Tibial artery (tissue), 4 donors: ENCODE measurements around the gene GPR155.

Source experiments
- DNase-seq, 2 donors: peaks; one replicate each; pipeline ENCODE4 v3.0.0-alpha.2; 2019
- H3K27ac ChIP-seq, 2 donors: fragments of 200-600 bp; sonication (generic) in 1 of 2; 1 replicate in 1 of 2; 2 replicates in 1 of 2; pipeline ENCODE4 v1.5.1; 2018 to 2019; ENCODE audit warnings: mild to moderate bottlenecking in 1 of 2
- H3K27me3 ChIP-seq, 2 donors: fragments of 200-600 bp; sonication (generic) in 1 of 2; one replicate each; pipeline versions ENCODE4 v1.5.1 to v1.6.0; 2016 to 2019
- H3K36me3 ChIP-seq, 3 donors: fragments of 200-600 bp; sonication (generic) in 2 of 3; one replicate each; pipeline ENCODE4 v1.5.1; 2016 to 2019; ENCODE audit warnings: mild to moderate bottlenecking in 2 of 3
- H3K4me1 ChIP-seq, 4 donors: fragments of 200-600 bp; sonication (generic) in 2 of 4; 1 replicate in 3 of 4; 2 replicates in 1 of 4; pipeline ENCODE4 v1.5.1; 2016 to 2019
- H3K4me3 ChIP-seq, 2 donors: fragments of 200-600 bp; sonication (generic) in 1 of 2; 1 replicate in 1 of 2; 2 replicates in 1 of 2; pipeline ENCODE4 v1.5.1; 2018 to 2019; ENCODE audit warnings: mild to moderate bottlenecking in 2 of 2
- H3K9me3 ChIP-seq, 3 donors: fragments of 200-600 bp; sonication (generic) in 1 of 3; one replicate each; pipeline ENCODE4 v1.5.1; 2016 to 2019
- CTCF ChIP-seq, 2 experiments: fragments of 200-600 bp in 1 of 2; fragments of 450-650 bp in 1 of 2; IDR thresholded peaks; one replicate each; pipeline ENCODE4 v1.5.1; 2017 to 2019; ENCODE audit warnings: antibody characterized with exemption in 2 of 2, mild to moderate bottlenecking in 1 of 2, moderate library complexity in 1 of 2
- intact Hi-C: fragments of 100-400 bp; cut with DNase I; formaldehyde crosslinking; loops from one replicate; pipeline ENCODE4 v1.15.0; 2023; ENCODE audit warnings: low total_unique reads

The GPR155 gene

GRCh38 chr2:174444761-174445160 lies 42.1 kb downstream of the GPR155 start:
- TF ChIP-seq CTCF (IDR thresholded peaks at IDR 0.05), result no peak
- Histone ChIP-seq H3K4me1 (peaks cover 0 to 24% (median 9%) of the 10 kb centered on the region in 4 donors), H3K4me3 (no peak overlapping the region), H3K36me3 (peaks cover 0 to 14% (median 10%) of the 10 kb centered on the region in 3 donors), H3K27me3 (no peaks in the 10 kb centered on the region), H3K9me3 (no peaks in the 10 kb centered on the region), H3K27ac (peak overlapping the region in 1 of 2 donors; percentile 8)
- DNase-seq, result no peak
- intact Hi-C loops, result no loop called here

GRCh38 chr2:174442546-174443510 lies 44.0 kb downstream of the GPR155 start:
- DNase-seq, result no peak
- Histone ChIP-seq H3K9me3 (no peaks in the 10 kb centered on the region), H3K27ac (no peak overlapping the region), H3K4me3 (no peak overlapping the region), H3K36me3 (peaks cover 0 to 5% (median 4%) of the 10 kb centered on the region in 3 donors), H3K27me3 (no peaks in the 10 kb centered on the region), H3K4me1 (peaks cover 0 to 36% (median 15%) of the 10 kb centered on the region in 4 donors)
- intact Hi-C loops, result no loop called here
- no peak for TF ChIP-seq CTCF (IDR thresholded peaks at IDR 0.05)

GRCh38 chr2:174439950-174440349 lies 46.9 kb downstream of the GPR155 start:
- intact Hi-C loops, result no loop called here
- TF ChIP-seq CTCF (IDR thresholded peaks at IDR 0.05), result no peak
- H3K27ac ChIP-seq, result no peak overlapping the region
- H3K9me3 ChIP-seq, result no peaks in the 10 kb centered on the region
- H3K4me1 ChIP-seq, result peaks cover 0 to 35% (median 13%) of the 10 kb centered on the region in 4 donors
- no peak overlapping the region for H3K4me3 ChIP-seq
- no peak for DNase-seq
- H3K36me3 ChIP-seq, result peaks cover 0 to 13% (median 0%) of the 10 kb centered on the region in 3 donors
- no peaks in the 10 kb centered on the region for H3K27me3 ChIP-seq

- Histone ChIP-seq H3K4me1 (peaks cover 0 to 31% (median 11%) of the 10 kb centered on the region in 4 donors), H3K27ac (no peak overlapping the region), H3K36me3 (peaks cover 0 to 13% (median 0%) of the 10 kb centered on the region in 3 donors), H3K27me3 (no peaks in the 10 kb centered on the region), H3K4me3 (no peak overlapping the region), H3K9me3 (no peaks in the 10 kb centered on the region)
- intact Hi-C loops, result no loop called here
- no peak for TF ChIP-seq CTCF (IDR thresholded peaks at IDR 0.05)
- DNase-seq, result no peak
Observed at GRCh38 chr2:174439323-174439722, 47.5 kb downstream of the GPR155 start.

- Histone ChIP-seq H3K27ac (peak overlapping the region; percentile 38 to 57), H3K9me3 (no peaks in the 10 kb centered on the region), H3K4me3 (no peak overlapping the region), H3K4me1 (peaks cover 0 to 29% (median 11%) of the 10 kb centered on the region in 4 donors), H3K36me3 (peaks cover 0 to 16% (median 0%) of the 10 kb centered on the region in 3 donors), H3K27me3 (no peaks in the 10 kb centered on the region)
- no peak for TF ChIP-seq CTCF (IDR thresholded peaks at IDR 0.05)
- peak; percentile 46 to 84 for DNase-seq
- intact Hi-C loops, result no loop called here
Observed at GRCh38 chr2:174438146-174438886, 48.5 kb downstream of the GPR155 start.
